ENCODE data around the gene ARHGAP29. TPM values are rescaled to one million over a fixed set of nuclear protein-coding genes. Genes with fewer than 3 reads are reported as not detected.

The ARHGAP29 gene
- total RNA-seq, 4 donors from 2014 or later = 4.9 to 29.7 (median 8.7) TPM

DNA sequence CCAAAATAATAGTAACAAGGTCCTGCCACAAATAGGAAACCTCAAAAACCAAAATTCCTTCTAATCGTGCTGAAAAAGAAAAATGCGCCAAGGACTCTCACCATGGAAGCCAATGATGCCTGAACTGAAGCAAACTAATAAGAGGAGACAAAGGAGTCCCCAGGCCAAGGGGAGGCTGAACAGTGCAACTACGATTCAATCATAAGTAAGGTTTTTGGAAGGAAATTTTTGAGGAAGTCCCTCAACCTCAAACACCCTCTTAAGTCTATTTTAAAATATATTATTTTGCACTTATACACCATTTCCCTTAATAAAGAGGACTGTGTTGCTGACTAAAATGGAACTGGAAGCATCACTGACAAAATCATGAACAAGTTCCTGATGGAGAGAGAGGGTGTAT is 1.7 kb upstream of the ARHGAP29 start:
- Histone ChIP-seq H3K27me3 (peaks cover 0 to 10% of the 10 kb centered on the region in 2 donors), H3K36me3 (no peaks in the 10 kb centered on the region), H3K9me3 (peaks cover 0 to 2% (median 0%) of the 10 kb centered on the region in 4 donors), H3K4me1 (peaks cover 0 to 7% (median 1%) of the 10 kb centered on the region in 4 donors), H3K4me3 (no peak overlapping the region), H3K27ac (no peak overlapping the region)
- no peak for TF ChIP-seq POLR2A (IDR thresholded peaks at IDR 0.05)
- TF ChIP-seq, protein P1, sequence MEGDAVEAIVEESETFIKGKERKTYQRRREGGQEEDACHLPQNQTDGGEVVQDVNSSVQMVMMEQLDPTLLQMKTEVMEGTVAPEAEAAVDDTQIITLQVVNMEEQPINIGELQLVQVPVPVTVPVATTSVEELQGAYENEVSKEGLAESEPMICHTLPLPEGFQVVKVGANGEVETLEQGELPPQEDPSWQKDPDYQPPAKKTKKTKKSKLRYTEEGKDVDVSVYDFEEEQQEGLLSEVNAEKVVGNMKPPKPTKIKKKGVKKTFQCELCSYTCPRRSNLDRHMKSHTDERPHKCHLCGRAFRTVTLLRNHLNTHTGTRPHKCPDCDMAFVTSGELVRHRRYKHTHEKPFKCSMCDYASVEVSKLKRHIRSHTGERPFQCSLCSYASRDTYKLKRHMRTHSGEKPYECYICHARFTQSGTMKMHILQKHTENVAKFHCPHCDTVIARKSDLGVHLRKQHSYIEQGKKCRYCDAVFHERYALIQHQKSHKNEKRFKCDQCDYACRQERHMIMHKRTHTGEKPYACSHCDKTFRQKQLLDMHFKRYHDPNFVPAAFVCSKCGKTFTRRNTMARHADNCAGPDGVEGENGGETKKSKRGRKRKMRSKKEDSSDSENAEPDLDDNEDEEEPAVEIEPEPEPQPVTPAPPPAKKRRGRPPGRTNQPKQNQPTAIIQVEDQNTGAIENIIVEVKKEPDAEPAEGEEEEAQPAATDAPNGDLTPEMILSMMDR (IDR thresholded peaks at IDR 0.05) = no peak
- no peak for DNase-seq

DNA sequence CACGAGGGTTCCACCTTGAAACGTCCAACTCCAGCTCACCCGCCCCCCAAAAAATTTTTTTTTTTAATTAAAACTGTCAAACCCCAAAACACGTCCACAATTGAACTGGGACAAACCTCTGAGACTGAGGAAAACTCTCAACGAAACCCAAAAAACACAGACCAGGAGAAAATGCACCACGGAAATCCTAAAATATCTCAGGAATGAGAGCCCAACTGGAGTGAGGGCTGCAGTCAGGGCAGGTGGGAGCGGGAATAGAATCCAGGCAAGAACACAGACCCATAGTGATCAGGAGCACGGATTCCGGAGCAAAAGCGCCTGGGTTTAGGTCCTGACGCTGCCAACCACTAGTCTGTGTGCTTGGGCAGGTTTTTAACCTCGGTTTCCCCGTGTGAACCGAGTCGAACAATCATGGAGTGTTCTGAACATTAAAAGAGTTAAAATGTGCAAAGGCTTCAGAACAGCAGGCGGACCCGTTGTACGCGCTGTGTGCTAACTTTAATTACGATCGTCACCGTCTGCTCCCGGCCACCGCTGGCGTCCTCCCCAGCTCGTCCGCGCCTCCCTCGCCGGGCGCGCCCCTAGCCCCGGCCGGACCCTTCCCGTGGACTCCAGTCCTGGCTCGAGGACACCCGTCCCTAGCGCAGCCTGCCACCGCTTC is 624 bp downstream of the ARHGAP29 start:
- DNase-seq = peak in 1 of 3 donors; percentile 49
- H3K4me3 ChIP-seq = peak overlapping the region; percentile 50 to 95 (median 64)
- no peaks in the 10 kb centered on the region for H3K9me3 ChIP-seq
- peak overlapping the region; percentile 37 to 88 (median 75) for H3K27ac ChIP-seq
- H3K4me1 ChIP-seq = peaks cover 0 to 7% (median 1%) of the 10 kb centered on the region in 4 donors
- peaks cover 0 to 10% of the 10 kb centered on the region in 2 donors for H3K27me3 ChIP-seq
- no peaks in the 10 kb centered on the region for H3K36me3 ChIP-seq
- TF ChIP-seq, protein P1 (IDR thresholded peaks at IDR 0.05) = peak in 2 of 6 experiments; percentile 13 to 18
- TF ChIP-seq POLR2A (IDR thresholded peaks at IDR 0.05) = no peak

DNA sequence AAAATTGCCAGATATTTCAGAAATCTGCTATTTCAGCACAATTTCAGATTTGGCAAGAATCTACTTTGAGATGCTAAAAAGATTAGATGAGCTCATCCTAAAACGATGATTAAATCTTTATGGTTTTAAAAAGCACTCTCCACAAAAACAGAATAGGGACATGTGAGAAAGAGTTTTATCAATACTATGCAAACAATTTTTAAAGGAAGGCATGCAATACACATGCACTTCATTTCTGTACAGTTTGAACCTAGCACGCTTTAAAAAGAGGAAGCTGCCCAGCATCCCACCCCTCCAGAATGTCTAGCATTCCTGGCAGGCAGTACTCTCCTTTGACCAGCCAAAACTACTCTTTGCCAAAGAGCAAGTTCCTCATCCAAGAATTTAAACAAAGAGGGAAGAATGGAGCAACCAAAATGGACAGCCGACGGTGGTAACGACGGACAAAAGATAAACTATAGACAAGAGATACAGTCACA is 1.3 kb downstream of the ARHGAP29 start:
- H3K4me1 ChIP-seq = peaks cover 0 to 7% (median 1%) of the 10 kb centered on the region in 4 donors
- no peak for DNase-seq
- peak overlapping the region; percentile 50 to 95 (median 64) for H3K4me3 ChIP-seq
- H3K27ac ChIP-seq = peak overlapping the region in 3 of 4 donors; percentile 37 to 88 (median 68)
- H3K27me3 ChIP-seq = peaks cover 0 to 10% of the 10 kb centered on the region in 2 donors
- no peak for TF ChIP-seq POLR2A (IDR thresholded peaks at IDR 0.05)
- TF ChIP-seq, protein P1 (IDR thresholded peaks at IDR 0.05) = no peak
- H3K36me3 ChIP-seq = no peaks in the 10 kb centered on the region
- H3K9me3 ChIP-seq = no peaks in the 10 kb centered on the region

DNA sequence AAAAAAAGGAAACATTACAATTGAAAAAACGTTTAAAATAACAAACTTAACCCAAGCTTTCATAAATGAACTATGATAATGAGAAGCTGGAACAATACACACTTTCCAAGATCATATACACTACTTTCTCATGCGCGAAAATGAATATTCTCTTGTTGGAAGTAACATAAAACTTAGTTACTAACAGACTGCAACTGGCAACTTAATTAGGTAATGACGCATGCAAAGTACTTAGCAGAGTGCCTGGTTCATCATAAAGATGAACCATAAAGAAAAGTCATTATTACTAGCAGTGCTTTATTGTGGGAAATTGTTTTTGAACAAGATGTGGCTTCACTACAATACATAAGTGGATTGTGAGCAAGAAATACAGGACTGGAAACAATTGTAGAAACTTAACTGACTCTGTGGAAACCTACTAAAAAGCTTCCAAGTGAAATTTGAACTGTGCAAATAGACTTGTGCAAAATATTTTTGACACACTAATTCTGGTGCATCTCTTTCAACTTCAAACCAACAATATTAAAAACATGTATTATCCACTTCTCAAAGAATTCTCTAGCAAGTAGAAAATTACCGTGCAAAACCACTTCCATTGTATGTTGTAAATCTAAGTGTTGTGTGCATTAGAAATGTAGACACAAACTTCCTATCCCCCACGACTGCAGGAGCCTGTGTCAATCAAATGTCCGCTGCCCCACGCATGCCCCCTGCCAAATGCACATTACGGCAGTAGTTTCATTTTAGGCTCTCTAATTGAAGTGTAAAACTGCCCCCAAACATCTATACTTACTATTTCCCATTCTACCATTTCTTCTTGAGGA is 2.0 kb downstream of the ARHGAP29 start:
- Histone ChIP-seq H3K4me3 (peak overlapping the region in 2 of 4 donors; percentile 0 to 95), H3K9me3 (no peaks in the 10 kb centered on the region), H3K27ac (peak overlapping the region in 1 of 4 donors; percentile 88), H3K36me3 (no peaks in the 10 kb centered on the region), H3K27me3 (peaks cover 0 to 10% of the 10 kb centered on the region in 2 donors), H3K4me1 (peaks cover 0 to 7% (median 1%) of the 10 kb centered on the region in 4 donors)
- TF ChIP-seq POLR2A (IDR thresholded peaks at IDR 0.05) = no peak
- TF ChIP-seq, protein P1 (IDR thresholded peaks at IDR 0.05) = no peak
- no peak for DNase-seq

DNA sequence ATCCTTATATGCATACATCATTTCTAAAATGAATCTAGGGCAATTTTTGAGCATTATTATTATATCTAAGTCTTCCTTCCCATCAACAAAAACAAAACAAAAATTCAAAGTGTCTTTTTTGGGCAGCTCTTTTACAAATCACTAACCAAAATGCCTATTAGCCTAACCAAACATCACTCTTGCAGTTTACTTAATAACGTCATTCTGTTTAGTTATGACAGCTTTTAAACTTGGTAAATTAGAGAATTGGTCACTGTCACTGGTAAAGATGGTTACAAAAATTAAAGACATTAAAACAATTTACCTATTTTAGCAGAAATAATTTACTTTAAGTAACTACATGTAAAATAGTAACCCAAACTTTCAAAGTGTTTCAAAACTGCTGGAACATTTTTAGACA is 2.8 kb downstream of the ARHGAP29 start:
- TF ChIP-seq, protein P1 (IDR thresholded peaks at IDR 0.05) = no peak
- no peak for TF ChIP-seq POLR2A (IDR thresholded peaks at IDR 0.05)
- DNase-seq = no peak
- H3K4me3 ChIP-seq = no peak overlapping the region
- H3K4me1 ChIP-seq = peaks cover 0 to 7% (median 1%) of the 10 kb centered on the region in 4 donors
- H3K36me3 ChIP-seq = no peaks in the 10 kb centered on the region
- H3K9me3 ChIP-seq = no peaks in the 10 kb centered on the region
- H3K27ac ChIP-seq = no peak overlapping the region
- H3K27me3 ChIP-seq = peaks cover 0 to 10% of the 10 kb centered on the region in 2 donors

Measured in Peyer's patch (tissue), 4 donors.